H1 (cell line): ENCODE data around the gene OXSM. TPM values are rescaled to one million over a fixed set of nuclear protein-coding genes. Genes with fewer than 3 reads are reported as not detected.

Experiments used
- CTCF ChIA-PET: fragments of 300-600 bp; sonication (Branson Sonifier 250); formaldehyde crosslinking; loops from one replicate; lab custom pipeline; 2021; ENCODE audit not compliant: partially characterized antibody; lab: Charles Lee
- POLR2A ChIA-PET: fragments of 300-600 bp; sonication (Branson Sonifier 250); formaldehyde crosslinking; loops from one replicate; lab custom pipeline; 2021; ENCODE audit warnings: inconsistent platforms; ENCODE audit not compliant: partially characterized antibody; lab: Charles Lee
- DNase-seq, 2 experiments: peaks; one replicate each; pipeline versions ENCODE4 v3.0.0 to v3.0.0-alpha.2; 2010 to 2022; ENCODE audit warnings: low spot score in 2 of 2, low read depth in 1 of 2, mixed read lengths in 1 of 2
- FAIRE-seq: peaks from 2 replicates; lab custom pipeline; 2011; peaks lifted over from hg19 to GRCh38; lab: Jason Lieb, UNC
- H2AFZ ChIP-seq: 2 replicates; pipeline ENCODE4 v1.8.1; 2012; ENCODE audit warnings: low read length, inconsistent platforms
- H2AK5ac ChIP-seq: 2 replicates; pipeline ENCODE4 v1.6.1; 2013; ENCODE audit warnings: low read depth, low read length
- H2BK120ac ChIP-seq: replicated peaks from 2 replicates; pipeline ENCODE3; 2013; ENCODE audit warnings: low read depth, low read length, inconsistent platforms
- H2BK12ac ChIP-seq: 2 replicates; pipeline ENCODE4 v1.6.1; 2013; ENCODE audit warnings: low read depth, low read length
- H2BK15ac ChIP-seq: 2 replicates; pipeline ENCODE4 v1.6.1; 2013; ENCODE audit warnings: low read length
- H2BK20ac ChIP-seq: 2 replicates; pipeline ENCODE4 v1.6.1; 2013; ENCODE audit warnings: low read length
- H2BK5ac ChIP-seq: 2 replicates; pipeline ENCODE4 v1.6.1; 2013; ENCODE audit warnings: low read depth, low read length
- H3K14ac ChIP-seq: 2 replicates; pipeline ENCODE4 v1.6.1; 2013; ENCODE audit warnings: inconsistent platforms; ENCODE audit not compliant: insufficient read length
- H3K18ac ChIP-seq: 2 replicates; pipeline ENCODE4 v1.6.1; 2013; ENCODE audit warnings: low read length; ENCODE audit errors: extremely low read depth
- H3K23ac ChIP-seq: 2 replicates; pipeline ENCODE4 v1.6.1; 2013; ENCODE audit warnings: inconsistent platforms; ENCODE audit not compliant: insufficient read length
- H3K23me2 ChIP-seq: 2 replicates; pipeline ENCODE4 v1.6.1; 2013; ENCODE audit warnings: low read depth, low read length
- H3K27ac ChIP-seq: 2 replicates; pipeline ENCODE4 v1.6.1; 2011; ENCODE audit warnings: low read depth, low read length, inconsistent platforms
- H3K27me3 ChIP-seq, 4 experiments: replicated peaks in 1 of 4; 1 replicate in 1 of 4; 2 replicates in 3 of 4; pipeline versions ENCODE4 v1.6.1 to v1.8.1; 2011 to 2013; ENCODE audit warnings: low read length in 3 of 4, mild to moderate bottlenecking in 3 of 4, inconsistent platforms in 2 of 4, mixed read lengths in 2 of 4, moderate library complexity in 1 of 4; ENCODE audit not compliant: control insufficient read depth in 3 of 4, insufficient read depth in 3 of 4; ENCODE audit errors: extremely low read depth in 1 of 4
- H3K36me3 ChIP-seq, 4 experiments: 2 replicates each; pipeline versions ENCODE4 v1.6.1 to v1.8.1; 2011 to 2013; ENCODE audit warnings: mild to moderate bottlenecking in 4 of 4, low read length in 3 of 4, moderate library complexity in 2 of 4, control low read depth in 1 of 4, inconsistent platforms in 1 of 4; ENCODE audit not compliant: insufficient read depth in 4 of 4, control insufficient read depth in 2 of 4
- H3K4ac ChIP-seq: replicated peaks from 2 replicates; pipeline ENCODE3; 2013; ENCODE audit warnings: low read length, low read depth, mixed read lengths, inconsistent platforms; ENCODE audit not compliant: insufficient read length
- H3K4me1 ChIP-seq, 4 experiments: replicated peaks in 1 of 4; 1 replicate in 1 of 4; 2 replicates in 3 of 4; pipeline versions ENCODE4 v1.6.1 to v1.8.1; 2011 to 2013; ENCODE audit warnings: low read length in 3 of 4, inconsistent platforms in 2 of 4, mixed read lengths in 1 of 4; ENCODE audit not compliant: insufficient read depth in 4 of 4, control insufficient read depth in 3 of 4
- H3K4me2 ChIP-seq, 2 experiments: 2 replicates each; pipeline versions ENCODE4 v1.6.1 to v1.8.1; 2011 to 2013; ENCODE audit warnings: low read depth in 2 of 2, low read length in 2 of 2, control low read depth in 1 of 2, inconsistent platforms in 1 of 2, mild to moderate bottlenecking in 1 of 2; ENCODE audit not compliant: insufficient read depth in 1 of 2
- H3K4me3 ChIP-seq, 4 experiments: fragments of 200-600, 300-600 bp in 1 of 4; sonication (generic), shearing (Covaris generic), sonication (Bioruptor Twin) in 1 of 4; 2 replicates each; pipeline versions ENCODE4 v1.5.1 to v1.8.1; 2011 to 2016; ENCODE audit warnings: low read length in 4 of 4, low read depth in 3 of 4, control low read depth in 2 of 4, inconsistent platforms in 2 of 4, mild to moderate bottlenecking in 2 of 4, mixed read lengths in 1 of 4, moderate library complexity in 1 of 4; ENCODE audit not compliant: insufficient read depth in 2 of 4; ENCODE audit errors: extremely low read depth in 1 of 4
- H3K56ac ChIP-seq: replicated peaks from 2 replicates; pipeline ENCODE3; 2013; ENCODE audit warnings: low read depth, mild to moderate bottlenecking, mixed read lengths, low read length, inconsistent platforms; ENCODE audit not compliant: insufficient read length
- H3K79me1 ChIP-seq: 2 replicates; pipeline ENCODE4 v1.6.1; 2013; ENCODE audit warnings: low read depth, low read length, control low read depth
- H3K79me2 ChIP-seq, 2 experiments: 2 replicates each; pipeline versions ENCODE4 v1.6.1 to v1.8.1; 2012 to 2013; ENCODE audit warnings: low read length in 2 of 2, mild to moderate bottlenecking in 2 of 2, inconsistent platforms in 1 of 2; ENCODE audit not compliant: insufficient read depth in 2 of 2, control insufficient read depth in 1 of 2
- H3K9ac ChIP-seq, 4 experiments: replicated peaks in 1 of 4; 1 replicate in 1 of 4; 2 replicates in 3 of 4; pipeline versions ENCODE4 v1.6.1 to v1.8.1; 2011 to 2013; ENCODE audit warnings: low read depth in 3 of 4, low read length in 3 of 4, control low read depth in 2 of 4, mild to moderate bottlenecking in 2 of 4, moderate library complexity in 2 of 4, inconsistent platforms in 1 of 4; ENCODE audit errors: extremely low read depth in 1 of 4
- H3K9me3 ChIP-seq, 2 experiments: 2 replicates each; pipeline versions ENCODE4 v1.6.1 to v1.8.1; 2012 to 2013; ENCODE audit warnings: mild to moderate bottlenecking in 2 of 2, moderate library complexity in 2 of 2, control low read depth in 1 of 2, inconsistent platforms in 1 of 2, low read depth in 1 of 2, low read length in 1 of 2, mixed read lengths in 1 of 2; ENCODE audit not compliant: insufficient read depth in 2 of 2
- H4K20me1 ChIP-seq, 2 experiments: replicated peaks in 1 of 2; 2 replicates each; pipeline versions ENCODE3 to v1.8.1; 2011 to 2013; ENCODE audit warnings: inconsistent platforms in 2 of 2, low read length in 2 of 2, mild to moderate bottlenecking in 1 of 2; ENCODE audit not compliant: insufficient read depth in 2 of 2, control insufficient read depth in 1 of 2
- H4K5ac ChIP-seq: 2 replicates; pipeline ENCODE4 v1.6.1; 2013; ENCODE audit warnings: low read length, low read depth, mixed read lengths, inconsistent platforms; ENCODE audit not compliant: insufficient read length
- H4K8ac ChIP-seq: 2 replicates; pipeline ENCODE4 v1.8.0; 2013; ENCODE audit warnings: mild to moderate bottlenecking, moderate library complexity, low read length, inconsistent platforms; ENCODE audit not compliant: insufficient read depth; ENCODE audit errors: extremely low read depth
- H4K91ac ChIP-seq: replicated peaks from 2 replicates; pipeline ENCODE3; 2013; ENCODE audit warnings: low read length, mixed read lengths, inconsistent platforms; ENCODE audit not compliant: insufficient read length
- ASH2L ChIP-seq: fragments of 200-600, 300-600 bp; sonication (generic); IDR thresholded peaks from one replicate; pipeline ENCODE4 v1.7.1; 2017; ENCODE audit warnings: low read length
- CBX8 ChIP-seq: fragments of 300-800, 300-1000 bp; sonication (generic); IDR thresholded peaks from 2 replicates; pipeline ENCODE4 v1.7.1; 2016; ENCODE audit warnings: low read depth, low read length, borderline replicate concordance
- EGR1 ChIP-seq: IDR thresholded peaks from 2 replicates; pipeline ENCODE4 v1.6.1; 2011; ENCODE audit warnings: low read depth, low read length, borderline replicate concordance
- POU5F1 ChIP-seq: IDR thresholded peaks from 2 replicates; pipeline ENCODE4 v1.6.1; 2011; ENCODE audit warnings: low read depth, mild to moderate bottlenecking, low read length, moderate library complexity
- SUZ12 ChIP-seq: fragments of 200-600 bp; sonication (generic); IDR thresholded peaks from 2 replicates; pipeline ENCODE4 v1.6.1; 2012; ENCODE audit warnings: mild to moderate bottlenecking, inconsistent platforms, low read length, moderate library complexity, mixed read lengths
- TCF12 ChIP-seq: IDR thresholded peaks from 2 replicates; pipeline ENCODE4 v1.6.1; 2011; ENCODE audit warnings: low read depth, mild to moderate bottlenecking, low read length
- WGBS, 2 experiments: shearing (Covaris generic) in 1 of 2; methylation state at CpG; one replicate each; pipeline versions ENCODE4 v1.1.6 to v1.1.7; 2013 to 2015; ENCODE audit warnings: low lambda C conversion rate in 2 of 2, mixed read lengths in 2 of 2, inconsistent platforms in 1 of 2, low coverage in 1 of 2, missing lambda C conversion rate in 1 of 2; ENCODE audit not compliant: insufficient replicate concordance in 2 of 2, insufficient coverage in 1 of 2, insufficient read length in 1 of 2; ENCODE audit errors: extremely low coverage in 1 of 2, missing lambda C conversion rate in 1 of 2; 5-methylcytosine and 5-hydroxymethylcytosine counted together
- polyA plus RNA-seq, 7 experiments: library from polyadenylated mRNA; depleted of rRNA in 3 of 7; stranded (reverse) in 5 of 7; unstranded in 2 of 7; fragments of >200 nt in 5 of 7; fragments of 200-250 nt in 2 of 7; gene quantifications; 1 replicate in 5 of 7; 2 replicates in 1 of 7; 4 replicates in 1 of 7; pipeline versions ENCODE4 v1.2.1 to v1.2.3, GENCODE V29; 2011 to 2013; ENCODE audit warnings: missing spikeins in 2 of 7, mixed read lengths in 2 of 7
- total RNA-seq: library from RNA; stranded (reverse); fragmentation: NEBNext Ultra II Directional; extraction: Animal tissue kit (Norgen Biotek cat#: 25700); gene quantifications from 2 replicates; pipeline ENCODE4 v1.2.1, GENCODE V29; 2021

Gene OXSM
- total and polyA plus RNA-seq, 2 of the 8 experiments (the other 6 are each of a cell fraction or from before 2014, with no cell fraction given) = 1.3 to 2.2 TPM

DNA sequence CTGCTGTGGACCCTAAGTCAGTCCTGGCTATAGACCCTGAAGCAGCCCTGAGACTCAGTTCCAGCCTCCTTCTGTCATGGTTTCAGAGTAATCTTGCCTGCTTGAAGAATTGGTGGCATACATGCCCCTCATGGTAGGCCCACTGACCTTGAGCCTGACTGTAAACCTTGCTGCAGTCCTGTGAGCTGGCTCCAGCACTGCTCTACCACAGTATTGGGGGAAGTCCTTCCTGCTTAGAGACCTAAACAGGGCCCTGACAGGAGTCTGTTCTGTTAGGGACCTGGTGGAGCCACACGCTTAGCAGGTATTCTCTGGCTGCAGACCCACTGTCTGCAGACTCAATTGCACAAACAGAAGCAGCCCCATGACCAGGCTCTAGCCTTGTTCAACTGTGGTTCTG lies 47.1 kb downstream of the OXSM start:
- Histone ChIP-seq H2AK5ac (no peak overlapping the region; the same call in 1 of the 2 replicates), H3K27me3 (no peaks in the 10 kb centered on the region), H3K56ac (no peak overlapping the region), H3K18ac (no peak overlapping the region), H2BK20ac (no peak overlapping the region), H3K4ac (no peak overlapping the region), H2AFZ (no peak overlapping the region), H2BK12ac (no peak overlapping the region), H3K27ac (no peak overlapping the region), H3K4me2 (no peak overlapping the region), H3K9ac (no peak overlapping the region), H4K5ac (no peak overlapping the region), H4K8ac (no peak overlapping the region), H3K79me1 (no peaks in the 10 kb centered on the region), H3K23ac (no peak overlapping the region), H3K36me3 (no peaks in the 10 kb centered on the region), H3K79me2 (no peaks in the 10 kb centered on the region), H4K91ac (no peak overlapping the region), H2BK120ac (no peak overlapping the region), H3K23me2 (no peaks in the 10 kb centered on the region), H3K4me3 (no peak overlapping the region), H3K14ac (no peak overlapping the region), H2BK15ac (no peak overlapping the region), H2BK5ac (no peak overlapping the region), H3K9me3 (no peaks in the 10 kb centered on the region), H4K20me1 (no peaks in the 10 kb centered on the region), H3K4me1 (no peaks in the 10 kb centered on the region)
- ChIA-PET POLR2A (no interaction called here), CTCF (interaction anchor here (1.1 to 1.6 kb wide), 4 partner anchors 17 to 189 kb away, joined by 3 to 5 read pairs (median 4); no protein-coding TSS in a partner anchor)
- FAIRE-seq (no peak), DNase-seq (no peak)
- WGBS, 2 experiments = 0% methylated on average over 1 of the region's 1 CpG; no CpG with 5 or more reads in 1 of the 2 experiments
- no peak for TF ChIP-seq EGR1
- TF ChIP-seq TCF12 = no peak
- no peak for TF ChIP-seq SUZ12
- TF ChIP-seq POU5F1 = no peak
- TF ChIP-seq ASH2L = no peak
- no peak for TF ChIP-seq CBX8
